Measurements from ENCODE around the gene CRTC1. TPM values are rescaled to one million over a fixed set of nuclear protein-coding genes. Genes with fewer than 3 reads are reported as not detected.
A peak's percentile ranks its signal among the peaks of the same experiment; 100 is the strongest.

CRTC1 gene
- total and polyA plus RNA-seq, 2 of the 13 experiments (the other 11 are each of a cell fraction or from before 2014, with no cell fraction given): 2.0 to 2.7 TPM

DNA sequence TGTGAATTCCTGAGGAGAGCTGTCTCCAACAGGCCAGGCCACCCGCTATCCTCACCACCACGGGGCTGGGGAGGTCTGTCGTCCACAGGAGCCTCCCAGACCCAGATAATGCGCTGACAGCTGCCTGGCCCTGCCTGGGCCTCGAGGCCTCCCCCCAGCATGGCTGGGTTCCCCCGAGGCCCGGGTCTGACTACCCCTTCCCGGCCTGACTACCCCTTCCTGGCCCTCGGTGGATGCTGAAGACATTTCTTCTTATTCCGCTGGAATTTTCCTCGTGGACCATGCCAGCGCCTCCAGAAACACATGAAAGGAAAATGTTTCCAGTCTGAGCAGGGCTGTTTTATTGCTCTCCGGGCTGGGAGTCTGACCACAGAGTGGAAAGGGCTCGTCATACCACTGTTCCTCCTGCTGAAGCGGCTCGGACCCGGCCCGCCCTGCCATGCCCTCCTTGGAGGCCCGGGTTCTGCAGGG lies 124.4 kb downstream of the CRTC1 start:
- 0 out of 2 replicates have a peak overlapping the region, but pooled peaks have one; percentile 7 for H3K4me2 ChIP-seq (ENCODE audit: low read depth, low read length)
- no peaks in the 10 kb centered on the region for H3K9me3 ChIP-seq (ENCODE audit: low read length)
- no TSS peak for BruUV-seq (replicated peaks)
- no peaks in the 10 kb centered on the region for H4K20me1 ChIP-seq (ENCODE audit: insufficient read depth, low read length)
- no peak overlapping the region for H2AFZ ChIP-seq (ENCODE audit: low read length)
- no peaks in the 10 kb centered on the region for H3K79me2 ChIP-seq (ENCODE audit: insufficient read depth, low read length)
- intact Hi-C loops (cut with micrococcal nuclease; ENCODE audit: unreplicated experiment) (no loop called here), in situ Hi-C loops (cut with HindIII; ENCODE audit: extremely low pct_ligation_motif_present, low pct_unique_long_range_greater_than_20kb) (no loop called here)
- peaks cover 66% of the 10 kb centered on the region for H3K4me1 ChIP-seq (ENCODE audit: insufficient read depth, low read length)
- H3K4me3 ChIP-seq (replicated peaks in 1 of 3; ENCODE audit: insufficient read depth in 1 of 3, low read depth in 2 of 3, low read length in 3 of 3): no peak overlapping the region; a peak in 1 of 6 replicates
- H3K27me3 ChIP-seq (ENCODE audit: control insufficient read depth in 1 of 2, insufficient read depth in 2 of 2, low read length in 2 of 2): peaks cover 6 to 17% of the 10 kb centered on the region in 2 experiments; a peak in 3 of 5 replicates
- DNase-seq (ENCODE audit: low spot score): no peak
- H3K9ac ChIP-seq (ENCODE audit: insufficient read depth, low read depth, low read length): no peak overlapping the region
- ChIA-PET CTCF (ENCODE audit: low intra/inter-chr PET ratio, low total read pairs) (no interaction called here), POLR2A (interaction anchor here (1.5 kb wide), 1 partner anchor 32 kb away, joined by 3 read pairs; no protein-coding TSS in a partner anchor)
- WGBS (ENCODE audit: low lambda C conversion rate): 50% methylated on average over 10 of the region's 19 CpGs
- H3K36me3 ChIP-seq (replicated peaks in 1 of 2; ENCODE audit: control insufficient read depth in 1 of 2, insufficient read depth in 2 of 2, low read length in 2 of 2): no peaks in the 10 kb centered on the region
- ATAC-seq: no peak; the same call in 2 of the 3 replicates
- H3K27ac ChIP-seq (ENCODE audit: extremely low read length, insufficient read depth, low read length): no peak overlapping the region
- no peak for FAIRE-seq
- TF ChIP-seq SCMH1 (CRISPR knock-in tag; IDR thresholded peaks at IDR 0.05; ENCODE audit: borderline replicate concordance) (no peak), SRY (CRISPR knock-in tag; IDR thresholded peaks at IDR 0.05) (no peak), ZNF563 (CRISPR knock-in tag; IDR thresholded peaks at IDR 0.05) (no peak), CENPBD1 (CRISPR knock-in tag; IDR thresholded peaks at IDR 0.05; ENCODE audit: borderline replicate concordance, low read depth) (no peak), ZNF513 (CRISPR knock-in tag; conservative IDR thresholded peaks at IDR 0.05) (no peak), RXRA (CRISPR knock-in tag; IDR thresholded peaks at IDR 0.05) (no peak), TEAD2 (CRISPR knock-in tag; IDR thresholded peaks at IDR 0.05) (no peak), NR2F6 (IDR thresholded peaks at IDR 0.05) (no peak), NR2F6 (CRISPR knock-in tag; IDR thresholded peaks at IDR 0.05) (no peak), ZNF235 (CRISPR knock-in tag; IDR thresholded peaks at IDR 0.05; ENCODE audit: borderline replicate concordance) (no peak), ZNF484 (CRISPR knock-in tag; IDR thresholded peaks at IDR 0.05; ENCODE audit: borderline replicate concordance, low read depth) (no peak), HNRNPK (IDR thresholded peaks at IDR 0.05; ENCODE audit: low read depth, low read length, poor library complexity, severe bottlenecking) (no peak), ZNF781 (CRISPR knock-in tag; IDR thresholded peaks at IDR 0.05; ENCODE audit: borderline replicate concordance, not compliant biosample characterization) (no peak), SRSF4 (IDR thresholded peaks at IDR 0.05; ENCODE audit: low read depth, low read length, poor library complexity, severe bottlenecking) (no peak), MAFF (IDR thresholded peaks at IDR 0.05; ENCODE audit: low read depth, low read length) (no peak)
- TF ChIP-seq, protein P1, sequence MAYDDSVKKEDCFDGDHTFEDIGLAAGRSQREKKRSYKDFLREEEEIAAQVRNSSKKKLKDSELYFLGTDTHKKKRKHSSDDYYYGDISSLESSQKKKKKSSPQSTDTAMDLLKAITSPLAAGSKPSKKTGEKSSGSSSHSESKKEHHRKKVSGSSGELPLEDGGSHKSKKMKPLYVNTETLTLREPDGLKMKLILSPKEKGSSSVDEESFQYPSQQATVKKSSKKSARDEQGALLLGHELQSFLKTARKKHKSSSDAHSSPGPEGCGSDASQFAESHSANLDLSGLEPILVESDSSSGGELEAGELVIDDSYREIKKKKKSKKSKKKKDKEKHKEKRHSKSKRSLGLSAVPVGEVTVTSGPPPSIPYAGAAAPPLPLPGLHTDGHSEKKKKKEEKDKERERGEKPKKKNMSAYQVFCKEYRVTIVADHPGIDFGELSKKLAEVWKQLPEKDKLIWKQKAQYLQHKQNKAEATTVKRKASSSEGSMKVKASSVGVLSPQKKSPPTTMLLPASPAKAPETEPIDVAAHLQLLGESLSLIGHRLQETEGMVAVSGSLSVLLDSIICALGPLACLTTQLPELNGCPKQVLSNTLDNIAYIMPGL (CRISPR knock-in tag; IDR thresholded peaks at IDR 0.05; ENCODE audit: borderline replicate concordance in 1 of 2, low read depth in 1 of 2): no peak
- TF ChIP-seq, protein P2, sequence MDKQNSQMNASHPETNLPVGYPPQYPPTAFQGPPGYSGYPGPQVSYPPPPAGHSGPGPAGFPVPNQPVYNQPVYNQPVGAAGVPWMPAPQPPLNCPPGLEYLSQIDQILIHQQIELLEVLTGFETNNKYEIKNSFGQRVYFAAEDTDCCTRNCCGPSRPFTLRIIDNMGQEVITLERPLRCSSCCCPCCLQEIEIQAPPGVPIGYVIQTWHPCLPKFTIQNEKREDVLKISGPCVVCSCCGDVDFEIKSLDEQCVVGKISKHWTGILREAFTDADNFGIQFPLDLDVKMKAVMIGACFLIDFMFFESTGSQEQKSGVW (CRISPR knock-in tag; IDR thresholded peaks at IDR 0.05; ENCODE audit: borderline replicate concordance): no peak
- TF ChIP-seq, protein P3, sequence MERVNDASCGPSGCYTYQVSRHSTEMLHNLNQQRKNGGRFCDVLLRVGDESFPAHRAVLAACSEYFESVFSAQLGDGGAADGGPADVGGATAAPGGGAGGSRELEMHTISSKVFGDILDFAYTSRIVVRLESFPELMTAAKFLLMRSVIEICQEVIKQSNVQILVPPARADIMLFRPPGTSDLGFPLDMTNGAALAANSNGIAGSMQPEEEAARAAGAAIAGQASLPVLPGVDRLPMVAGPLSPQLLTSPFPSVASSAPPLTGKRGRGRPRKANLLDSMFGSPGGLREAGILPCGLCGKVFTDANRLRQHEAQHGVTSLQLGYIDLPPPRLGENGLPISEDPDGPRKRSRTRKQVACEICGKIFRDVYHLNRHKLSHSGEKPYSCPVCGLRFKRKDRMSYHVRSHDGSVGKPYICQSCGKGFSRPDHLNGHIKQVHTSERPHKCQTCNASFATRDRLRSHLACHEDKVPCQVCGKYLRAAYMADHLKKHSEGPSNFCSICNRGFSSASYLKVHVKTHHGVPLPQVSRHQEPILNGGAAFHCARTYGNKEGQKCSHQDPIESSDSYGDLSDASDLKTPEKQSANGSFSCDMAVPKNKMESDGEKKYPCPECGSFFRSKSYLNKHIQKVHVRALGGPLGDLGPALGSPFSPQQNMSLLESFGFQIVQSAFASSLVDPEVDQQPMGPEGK (CRISPR knock-in tag; IDR thresholded peaks at IDR 0.05): no peak

Measured in HepG2 (cell line).